ENCODE results near the gene RPS24. TPM values are rescaled to one million over a fixed set of nuclear protein-coding genes. Genes with fewer than 3 reads are reported as not detected.

Gene RPS24
- total and polyA plus RNA-seq, 2 of the 8 experiments (the other 6 are each of a cell fraction or from before 2014, with no cell fraction given), result 2,128 to 3,943 TPM

DNA sequence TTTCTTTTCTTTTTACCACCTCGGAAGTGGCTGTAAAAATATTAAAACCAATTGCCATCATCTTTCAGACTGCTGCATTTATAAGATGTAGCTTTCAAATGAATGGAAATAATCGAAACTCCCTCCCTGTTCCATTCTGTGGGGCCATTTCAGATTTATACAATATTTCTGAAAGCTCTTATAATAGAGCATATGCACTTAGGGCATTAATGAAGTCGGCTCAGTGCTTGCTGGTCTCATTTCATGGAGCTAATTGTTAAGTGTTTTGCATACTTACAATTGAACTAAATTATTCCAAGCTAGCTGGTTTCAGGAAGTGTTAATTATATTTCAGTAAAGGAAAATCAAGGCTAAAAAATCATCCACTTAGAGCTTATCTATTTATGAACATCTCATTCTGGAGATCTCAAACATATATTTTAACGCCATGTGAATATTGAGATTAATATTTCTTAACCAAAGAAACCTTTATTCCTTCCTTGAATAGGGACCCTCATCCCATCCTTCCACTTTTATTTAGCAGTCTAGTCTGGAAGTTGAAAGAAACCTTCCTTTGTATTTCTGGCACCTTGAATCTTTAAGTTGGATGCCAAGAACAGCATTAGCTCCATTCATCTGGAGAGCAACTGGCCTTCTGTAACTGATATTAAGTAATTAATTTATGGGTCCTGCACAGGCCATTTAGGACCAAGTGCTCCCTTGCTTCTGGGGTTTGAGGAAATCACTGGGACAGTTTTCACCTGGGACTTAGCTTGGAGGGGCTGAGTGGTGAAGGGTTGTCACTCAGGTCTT lies 45.1 kb downstream of the RPS24 start (continued):
- TF ChIP-seq SAP30 (IDR thresholded peaks at IDR 0.05; ENCODE audit: insufficient read depth, insufficient replicate concordance, low read length) (no peak), SIX5 (IDR thresholded peaks at IDR 0.05; ENCODE audit: low read depth, low read length) (no peak), JUND (IDR thresholded peaks at IDR 0.05; ENCODE audit: low read length) (no peak)
